Measurements from ENCODE around the gene ALOX5. TPM values are rescaled to one million over a fixed set of nuclear protein-coding genes. Genes with fewer than 3 reads are reported as not detected.

Gene ALOX5
- total and polyA plus RNA-seq, 4 donors: 2.9 to 16.9 (median 8.4) TPM

GRCh38 chr10:45404770-45405120, 30.7 kb downstream of the ALOX5 start:
- WGBS: 55% methylated on average over 4 of the region's 4 CpGs
- no peak for DNase-seq (ENCODE audit: low spot score)
- H3K9ac ChIP-seq (ENCODE audit: low read depth in 1 of 2, low read length in 2 of 2): no peak overlapping the region
- no peaks in the 10 kb centered on the region for H3K27me3 ChIP-seq (ENCODE audit: control insufficient read depth in 4 of 4, insufficient read depth in 4 of 4, low read length in 3 of 4)
- H3K4me1 ChIP-seq (ENCODE audit: control insufficient read depth in 4 of 4, insufficient read depth in 4 of 4, low read length in 3 of 4): no peaks in the 10 kb centered on the region
- TF ChIP-seq NR2F2 (IDR thresholded peaks at IDR 0.05): no peak
- TF ChIP-seq RAD21 (IDR thresholded peaks at IDR 0.05): no peak
- TF ChIP-seq, protein P1, sequence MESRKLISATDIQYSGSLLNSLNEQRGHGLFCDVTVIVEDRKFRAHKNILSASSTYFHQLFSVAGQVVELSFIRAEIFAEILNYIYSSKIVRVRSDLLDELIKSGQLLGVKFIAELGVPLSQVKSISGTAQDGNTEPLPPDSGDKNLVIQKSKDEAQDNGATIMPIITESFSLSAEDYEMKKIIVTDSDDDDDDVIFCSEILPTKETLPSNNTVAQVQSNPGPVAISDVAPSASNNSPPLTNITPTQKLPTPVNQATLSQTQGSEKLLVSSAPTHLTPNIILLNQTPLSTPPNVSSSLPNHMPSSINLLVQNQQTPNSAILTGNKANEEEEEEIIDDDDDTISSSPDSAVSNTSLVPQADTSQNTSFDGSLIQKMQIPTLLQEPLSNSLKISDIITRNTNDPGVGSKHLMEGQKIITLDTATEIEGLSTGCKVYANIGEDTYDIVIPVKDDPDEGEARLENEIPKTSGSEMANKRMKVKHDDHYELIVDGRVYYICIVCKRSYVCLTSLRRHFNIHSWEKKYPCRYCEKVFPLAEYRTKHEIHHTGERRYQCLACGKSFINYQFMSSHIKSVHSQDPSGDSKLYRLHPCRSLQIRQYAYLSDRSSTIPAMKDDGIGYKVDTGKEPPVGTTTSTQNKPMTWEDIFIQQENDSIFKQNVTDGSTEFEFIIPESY (IDR thresholded peaks at IDR 0.05): no peak
- TF ChIP-seq FOXA1 (IDR thresholded peaks at IDR 0.05): no peak
- no peak for TF ChIP-seq YY1 (IDR thresholded peaks at IDR 0.05)
- no peak for TF ChIP-seq EGR1 (IDR thresholded peaks at IDR 0.05; ENCODE audit: low read depth in 2 of 2)
- no peak for TF ChIP-seq ATF3 (IDR thresholded peaks at IDR 0.05)
- no peak for TF ChIP-seq REST (IDR thresholded peaks at IDR 0.05)
- TF ChIP-seq RXRA (IDR thresholded peaks at IDR 0.05): no peak
- TF ChIP-seq JUND (IDR thresholded peaks at IDR 0.05): no peak
- TF ChIP-seq HNF4G (IDR thresholded peaks at IDR 0.05): no peak
- no peaks in the 10 kb centered on the region for H3K36me3 ChIP-seq (ENCODE audit: control insufficient read depth in 4 of 4, insufficient read depth in 3 of 4, low read depth in 1 of 4, low read length in 3 of 4)
- no peak overlapping the region for H3K4me3 ChIP-seq (ENCODE audit: low read depth in 1 of 3, low read length in 3 of 3)
- no peaks in the 10 kb centered on the region for H3K9me3 ChIP-seq (ENCODE audit: control insufficient read depth in 4 of 4, low read length in 3 of 4)
- no peak overlapping the region for H3K27ac ChIP-seq (ENCODE audit: low read depth in 1 of 2, low read length in 2 of 2)

DNA sequence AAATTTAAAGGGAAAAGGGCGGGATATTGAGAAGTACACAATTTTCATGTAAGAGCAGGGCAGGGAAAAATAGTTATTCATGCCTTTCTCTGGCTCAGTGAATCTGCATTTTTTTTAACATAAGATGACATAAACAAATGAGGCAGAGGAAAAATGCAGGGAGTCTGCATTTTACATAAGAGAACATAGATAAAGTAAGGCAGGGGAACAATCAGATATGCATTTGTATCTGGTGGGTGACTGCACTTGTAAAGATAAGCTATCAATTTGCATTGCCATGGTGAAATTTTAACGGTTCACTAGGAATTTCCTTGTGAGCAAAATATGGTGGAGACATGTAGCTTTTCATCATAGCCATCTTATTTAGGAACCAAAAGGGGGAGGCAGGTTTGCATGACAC, 33.5 kb downstream of the ALOX5 start:
- no peak for DNase-seq (ENCODE audit: low spot score)
- 45% methylated on average over 2 of the region's 2 CpGs for WGBS
- H3K27ac ChIP-seq (ENCODE audit: low read depth in 1 of 2, low read length in 2 of 2): no peak overlapping the region
- H3K27me3 ChIP-seq (ENCODE audit: control insufficient read depth in 4 of 4, insufficient read depth in 4 of 4, low read length in 3 of 4): no peaks in the 10 kb centered on the region
- no peak for TF ChIP-seq TAF1 (conservative IDR thresholded peaks at IDR 0.05)
- TF ChIP-seq NR2F2 (IDR thresholded peaks at IDR 0.05): no peak
- no peak for TF ChIP-seq HNF4A (conservative IDR thresholded peaks at IDR 0.05)
- TF ChIP-seq, protein P1 (IDR thresholded peaks at IDR 0.05): no peak
- no peak for TF ChIP-seq ATF3 (IDR thresholded peaks at IDR 0.05)
- no peak for TF ChIP-seq MAX (IDR thresholded peaks at IDR 0.05)
- no peak for TF ChIP-seq CTCF (IDR thresholded peaks at IDR 0.05; ENCODE audit: low read depth, low read length, missing input control)
- TF ChIP-seq EGR1 (IDR thresholded peaks at IDR 0.05; ENCODE audit: low read depth in 2 of 2): no peak
- TF ChIP-seq HNF4G (IDR thresholded peaks at IDR 0.05): no peak
- TF ChIP-seq FOXA2 (IDR thresholded peaks at IDR 0.05): no peak
- no peak for TF ChIP-seq GABPA (IDR thresholded peaks at IDR 0.05 in 1 of 2, conservative IDR thresholded peaks at IDR 0.05 in 1 of 2)
- TF ChIP-seq JUND (IDR thresholded peaks at IDR 0.05): no peak
- TF ChIP-seq RXRA (IDR thresholded peaks at IDR 0.05): no peak
- TF ChIP-seq YY1 (IDR thresholded peaks at IDR 0.05): no peak
- no peak overlapping the region for H3K4me3 ChIP-seq (ENCODE audit: low read depth in 1 of 3, low read length in 3 of 3)
- no peaks in the 10 kb centered on the region for H3K4me1 ChIP-seq (ENCODE audit: control insufficient read depth in 4 of 4, insufficient read depth in 4 of 4, low read length in 3 of 4)
- H3K9me3 ChIP-seq (ENCODE audit: control insufficient read depth in 4 of 4, low read length in 3 of 4): no peaks in the 10 kb centered on the region
- no peak overlapping the region for H3K9ac ChIP-seq (ENCODE audit: low read depth in 1 of 2, low read length in 2 of 2)
- H3K36me3 ChIP-seq (ENCODE audit: control insufficient read depth in 4 of 4, insufficient read depth in 3 of 4, low read depth in 1 of 4, low read length in 3 of 4): no peaks in the 10 kb centered on the region
